GM19025 (cell line): Measurements from ENCODE around the gene RIT1.
A peak's percentile ranks its signal among the peaks of the same experiment; 100 is the strongest.
"Not testable (repeated sequence)": the region's sequence is repeated elsewhere in the genome, so short reads cannot be mapped to it uniquely, and the experiment has no call there.

ENCODE experiments used
- ATAC-seq: cut with Tn5 transposase; IDR thresholded peaks from one replicate; pipeline ENCODE4 v1.9.1; 2021; ENCODE audit warnings: mild to moderate bottlenecking, low read depth, moderate library complexity; ENCODE audit not compliant: unreplicated experiment

Gene RIT1

GRCh38 chr1:155934097-155934935, 23.2 kb upstream of the RIT1 start, which contains the start of gene KHDC4:
Gene KHDC4, minus strand, starts transcription at chr1:155934413. Its CDS starts 40 bp downstream, at chr1:155934373.
- ATAC-seq = peak; percentile 87

- no peak for ATAC-seq
These were observed 22.5 kb upstream of the RIT1 start for GRCh38 chr1:155933591-155934096.

DNA sequence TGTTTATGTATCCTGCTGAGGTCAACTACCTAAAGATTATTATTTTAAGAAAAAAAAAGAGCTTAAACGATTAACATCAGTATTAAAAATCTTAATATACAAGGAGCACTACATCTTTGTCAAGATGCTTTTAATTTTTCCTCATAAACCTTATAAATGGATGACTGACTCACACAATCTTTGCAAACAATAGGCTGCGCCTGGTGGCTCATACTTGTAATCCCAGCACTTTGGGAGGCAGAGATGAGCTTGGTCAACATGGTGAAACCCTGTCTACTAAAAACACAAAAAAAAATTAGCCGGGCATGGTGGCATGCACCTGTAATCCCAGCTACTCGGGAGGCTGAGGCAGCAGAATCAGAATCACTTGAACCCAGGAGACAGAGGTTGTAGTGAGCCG, 21.3 kb upstream of the RIT1 start:
- ATAC-seq = no peak

DNA sequence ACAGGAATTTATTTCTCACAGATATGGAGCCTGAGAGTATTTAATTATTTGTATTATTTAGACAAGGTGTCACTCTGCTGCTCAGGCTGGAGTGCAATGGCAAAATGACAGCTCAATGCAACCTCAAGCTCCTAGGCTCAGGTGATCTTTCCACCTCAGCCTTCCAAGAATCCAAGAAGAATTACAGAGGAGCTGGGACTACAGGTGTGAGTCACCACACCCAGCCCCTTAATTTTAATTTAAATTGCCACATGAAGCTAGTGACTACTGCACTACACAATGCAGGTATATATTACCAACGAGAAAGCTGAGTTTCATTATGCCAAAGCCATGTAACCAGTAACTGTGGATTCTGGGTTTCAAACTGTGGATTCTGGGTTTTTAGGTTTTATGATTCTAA, 20.9 kb upstream of the RIT1 start:
- ATAC-seq = no peak

GRCh38 chr1:155931332-155932038, 20.3 kb upstream of the RIT1 start:
- no peak for ATAC-seq

GRCh38 chr1:155930725-155931124, 19.6 kb upstream of the RIT1 start:
- not testable (repeated sequence) for ATAC-seq

GRCh38 chr1:155929057-155929456, 17.9 kb upstream of the RIT1 start:
- no peak for ATAC-seq

- ATAC-seq = no peak
These were observed 14.4 kb upstream of the RIT1 start for GRCh38 chr1:155925506-155925905.

- no peak for ATAC-seq
These were observed 9.6 kb upstream of the RIT1 start for GRCh38 chr1:155920717-155921116.

DNA sequence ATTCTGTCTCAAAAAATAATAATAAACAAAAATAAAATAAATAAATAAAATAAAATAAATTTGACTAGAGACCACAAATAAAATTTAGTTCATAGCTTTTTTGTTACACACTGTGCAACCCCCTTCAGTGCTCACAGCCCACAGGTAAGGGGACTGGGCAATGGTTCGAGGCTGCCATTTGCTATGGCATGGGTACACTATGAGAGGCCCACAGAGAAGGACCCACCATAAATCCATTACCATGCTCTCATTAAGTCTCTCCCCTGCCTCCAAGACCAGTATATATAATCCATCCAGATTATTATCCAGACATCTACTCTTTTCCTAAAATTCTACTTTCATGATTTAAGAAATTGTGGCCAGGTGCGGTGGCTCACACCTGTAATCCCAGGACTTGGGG, 8.7 kb upstream of the RIT1 start:
- no peak for ATAC-seq

DNA sequence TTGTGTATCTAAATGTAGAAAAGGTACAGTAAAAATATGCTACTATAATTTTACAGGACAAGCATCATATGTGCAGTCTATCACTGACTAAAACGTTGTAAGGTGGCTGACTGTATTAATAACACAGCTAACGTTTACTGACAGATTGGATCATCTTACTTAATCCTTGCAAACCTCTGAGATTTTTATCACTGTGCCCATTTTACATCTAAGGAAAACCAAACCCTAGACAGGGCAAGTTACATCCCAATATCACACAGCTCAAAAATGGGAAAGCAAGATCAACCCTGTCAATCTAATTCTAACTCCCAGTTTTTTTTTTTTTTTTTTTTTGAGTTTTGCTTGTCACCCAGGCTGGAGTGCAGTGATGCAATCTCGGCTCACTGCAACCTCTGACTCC, 7.5 kb upstream of the RIT1 start:
- ATAC-seq = no peak

DNA sequence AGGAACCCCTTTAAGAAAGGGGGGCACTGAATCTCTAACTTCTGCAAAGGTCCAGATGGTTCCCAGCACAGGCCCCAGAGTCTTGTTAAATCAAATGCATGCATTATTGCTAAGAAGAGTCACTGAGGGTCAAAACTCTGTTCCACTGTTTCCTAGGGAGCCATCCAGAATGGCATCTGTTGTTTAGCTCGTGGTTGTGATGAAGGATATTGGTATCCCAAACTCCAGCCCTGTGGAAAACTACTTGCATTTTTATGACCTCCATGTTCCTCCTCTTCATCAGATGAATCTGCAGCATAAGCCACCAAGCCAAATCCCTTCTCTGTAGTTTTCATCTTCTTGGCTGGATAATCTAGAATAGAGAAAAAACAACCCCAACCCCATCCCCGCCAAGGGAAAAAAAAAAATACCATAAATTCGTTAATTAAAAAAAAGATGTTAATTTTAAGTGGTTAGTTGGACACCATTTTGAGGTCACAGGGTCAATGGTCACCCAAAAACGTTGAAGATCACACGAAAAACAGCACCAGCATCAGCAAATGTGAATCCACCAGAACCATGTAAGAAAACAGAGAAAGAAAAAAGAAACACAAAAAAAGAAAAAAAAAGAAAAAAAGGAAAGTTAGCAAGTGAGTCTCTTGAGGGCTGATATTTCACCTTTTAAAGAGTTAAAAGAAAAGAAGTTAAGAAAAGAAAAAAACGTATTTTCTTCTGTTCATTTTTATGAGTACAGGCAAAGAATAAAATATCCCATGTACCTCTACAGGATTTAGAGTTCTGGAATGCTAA, 3.0 kb upstream of the RIT1 start:
- no peak for ATAC-seq

GRCh38 chr1:155912056-155912536, 947 bp upstream of the RIT1 start:
- ATAC-seq = no peak

- ATAC-seq = peak; percentile 11
These were observed 478 bp downstream of the RIT1 start for GRCh38 chr1:155910621-155911121.

GRCh38 chr1:155909894-155910293, 1.3 kb downstream of the RIT1 start:
- no peak for ATAC-seq

DNA sequence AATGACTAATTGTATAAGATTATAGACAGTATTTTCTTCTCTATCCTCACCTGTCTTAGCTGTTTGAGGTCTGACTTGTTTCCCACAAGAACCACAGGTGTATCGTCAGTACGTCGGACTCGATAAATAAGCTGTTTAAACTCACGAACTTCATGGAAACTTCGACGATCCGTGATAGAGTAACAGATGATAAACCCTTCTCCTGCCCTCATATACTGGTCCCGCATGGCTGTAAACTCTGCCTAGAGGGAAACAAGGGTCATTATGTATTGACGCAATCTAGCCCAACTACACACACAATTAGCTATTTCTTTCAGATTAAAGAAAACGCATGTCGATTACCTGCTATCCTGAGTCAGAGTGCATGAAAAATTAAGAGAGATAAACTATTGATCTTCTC, 6.9 kb downstream of the RIT1 start:
- ATAC-seq = no peak

DNA sequence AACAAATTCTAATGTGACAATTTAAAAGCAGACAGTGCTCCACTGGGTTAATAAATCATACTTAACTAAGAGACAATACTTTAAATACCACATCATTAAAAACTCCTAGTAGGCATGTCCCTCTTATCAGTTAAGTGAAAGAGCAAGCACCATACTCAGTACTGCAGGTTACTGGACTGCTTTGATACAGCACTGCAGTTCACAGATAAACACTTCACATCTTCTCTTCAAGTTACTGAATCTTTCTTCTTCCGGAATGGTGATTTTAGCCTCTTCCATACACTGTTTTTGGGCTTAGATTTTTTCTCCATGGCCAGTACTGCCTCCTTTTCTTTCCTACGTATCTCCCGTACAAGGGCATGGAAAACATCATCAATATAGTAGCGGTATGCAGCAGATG, 11.0 kb downstream of the RIT1 start:
- ATAC-seq = no peak

- no peak for ATAC-seq
These were observed 11.5 kb downstream of the RIT1 start for GRCh38 chr1:155899683-155900082.

DNA sequence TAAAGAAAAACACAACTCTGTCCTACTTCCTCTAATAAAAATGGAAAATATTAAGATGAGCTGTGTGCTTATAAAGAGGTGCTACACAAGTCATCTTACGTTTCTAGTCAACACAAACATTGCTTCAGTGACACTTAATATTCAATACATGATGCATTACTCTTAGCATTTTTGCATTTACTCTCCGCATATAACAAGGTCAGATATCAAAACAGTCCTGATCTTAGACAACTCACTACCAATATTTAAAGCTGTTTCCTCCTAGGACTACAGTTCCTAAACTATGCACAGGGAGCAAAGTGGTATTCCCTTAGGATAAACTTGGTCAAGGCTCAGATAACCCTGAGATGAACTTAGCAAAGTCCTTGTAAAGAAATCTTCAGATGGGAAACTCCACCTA, 12.3 kb downstream of the RIT1 start:
- no peak for ATAC-seq

- no peak for ATAC-seq
These were observed 13.4 kb downstream of the RIT1 start for GRCh38 chr1:155897746-155898145.
